MM.1S (cell line): ENCODE data around the gene PSMC5.

Experiments used
- DNase-seq: peaks from one replicate; pipeline ENCODE4 v3.0.0-alpha.2; 2015
- H2AFZ ChIP-seq: fragments of 300-600 bp; sonication (generic); 2 replicates; pipeline ENCODE4 v1.6.0; 2016; ENCODE audit warnings: antibody characterized with exemption, low read length
- H3F3A ChIP-seq: fragments of 300-600 bp; sonication (generic); 2 replicates; pipeline ENCODE4 v1.6.1; 2016; ENCODE audit warnings: mild to moderate bottlenecking, antibody characterized with exemption, low read length, moderate library complexity, mixed read lengths; ENCODE audit not compliant: insufficient read depth
- H3K27ac ChIP-seq: fragments of 300-600 bp; sonication (generic); 2 replicates; pipeline ENCODE4 v1.5.1; 2016; ENCODE audit warnings: mild to moderate bottlenecking, low read length
- H3K27me3 ChIP-seq: fragments of 300-600 bp; sonication (generic); replicated peaks from 2 replicates; pipeline ENCODE4 v1.6.0; 2016; ENCODE audit warnings: low read length; ENCODE audit not compliant: insufficient read depth
- H3K36me3 ChIP-seq: fragments of 300-600 bp; sonication (generic); replicated peaks from 2 replicates; pipeline ENCODE4 v1.6.1; 2016; ENCODE audit warnings: mild to moderate bottlenecking, low read length, mixed read lengths; ENCODE audit not compliant: insufficient read depth
- H3K4me1 ChIP-seq: fragments of 300-600 bp; sonication (generic); 2 replicates; pipeline ENCODE4 v1.6.1; 2016; ENCODE audit warnings: low read length, mixed read lengths
- H3K4me2 ChIP-seq: fragments of 300-600 bp; sonication (generic); 2 replicates; pipeline ENCODE4 v1.6.0; 2016; ENCODE audit warnings: low read depth, low read length
- H3K4me3 ChIP-seq: fragments of 300-600 bp; sonication (generic); 2 replicates; pipeline ENCODE4 v1.5.1; 2016; ENCODE audit warnings: low read length, mixed read lengths
- H3K79me2 ChIP-seq: fragments of 300-600 bp; sonication (generic); 2 replicates; pipeline ENCODE4 v1.6.1; 2016; ENCODE audit warnings: mixed run types, low read length, mixed read lengths
- H3K9ac ChIP-seq: fragments of 300-600 bp; sonication (generic); 2 replicates; pipeline ENCODE4 v1.6.1; 2016; ENCODE audit warnings: low read length, mixed read lengths
- H3K9me2 ChIP-seq: fragments of 300-600 bp; sonication (generic); replicated peaks from 2 replicates; pipeline ENCODE4 v1.6.1; 2016; ENCODE audit warnings: mild to moderate bottlenecking, low read length, mixed read lengths; ENCODE audit not compliant: insufficient read depth
- H3K9me3 ChIP-seq: fragments of 300-600 bp; sonication (generic); replicated peaks from 2 replicates; pipeline ENCODE4 v1.6.1; 2016; ENCODE audit warnings: mild to moderate bottlenecking, low read length, mixed read lengths; ENCODE audit not compliant: insufficient read depth
- H4K20me1 ChIP-seq: fragments of 300-600 bp; sonication (generic); 2 replicates; pipeline ENCODE4 v1.6.1; 2016; ENCODE audit warnings: mild to moderate bottlenecking, low read length, moderate library complexity, mixed read lengths; ENCODE audit not compliant: insufficient read depth
- EZH2 ChIP-seq: fragments of 300-600 bp; sonication (generic); optimal IDR thresholded peaks from 2 replicates; pipeline ENCODE3; 2017; ENCODE audit warnings: low read depth, mild to moderate bottlenecking, antibody characterized with exemption, low read length, mixed read lengths
- EZH2phosphoT487 ChIP-seq: fragments of 300-600 bp; sonication (generic); IDR thresholded peaks from 2 replicates; pipeline ENCODE4 v1.6.1; 2018; ENCODE audit warnings: antibody characterized with exemption, low read length
- TF ChIP-seq, protein P1 (sequence below): fragments of 300-600 bp; sonication (generic); IDR thresholded peaks from 2 replicates; pipeline ENCODE4 v1.5.1; 2016; ENCODE audit warnings: antibody characterized with exemption, low read length, mixed read lengths

Gene PSMC5

DNA sequence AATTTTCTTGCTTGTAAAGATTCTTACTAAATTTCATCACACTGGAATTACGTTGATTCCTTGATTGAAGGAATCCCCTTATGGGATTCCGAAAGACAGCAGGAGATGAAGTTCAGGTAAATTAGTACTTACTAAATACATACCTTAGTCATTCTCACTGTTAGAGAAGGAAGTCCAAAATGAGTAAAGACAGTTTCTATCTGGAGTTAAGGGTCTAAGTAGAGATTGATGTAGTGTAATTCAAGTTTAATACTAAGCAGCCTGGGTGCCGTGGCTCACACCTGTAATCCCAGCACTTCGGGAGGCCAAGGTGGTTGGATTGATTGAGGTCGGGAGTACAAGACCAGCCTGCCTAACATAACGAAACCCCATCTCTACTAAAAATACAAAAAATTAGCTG, 43.7 kb upstream of the PSMC5 start:
- H3K4me3 ChIP-seq: no peak overlapping the region
- H3K9me3 ChIP-seq: no peaks in the 10 kb centered on the region
- peaks cover 9% of the 10 kb centered on the region for H3K36me3 ChIP-seq
- TF ChIP-seq EZH2 (no peak), EZH2phosphoT487 (no peak)
- TF ChIP-seq, protein P1, sequence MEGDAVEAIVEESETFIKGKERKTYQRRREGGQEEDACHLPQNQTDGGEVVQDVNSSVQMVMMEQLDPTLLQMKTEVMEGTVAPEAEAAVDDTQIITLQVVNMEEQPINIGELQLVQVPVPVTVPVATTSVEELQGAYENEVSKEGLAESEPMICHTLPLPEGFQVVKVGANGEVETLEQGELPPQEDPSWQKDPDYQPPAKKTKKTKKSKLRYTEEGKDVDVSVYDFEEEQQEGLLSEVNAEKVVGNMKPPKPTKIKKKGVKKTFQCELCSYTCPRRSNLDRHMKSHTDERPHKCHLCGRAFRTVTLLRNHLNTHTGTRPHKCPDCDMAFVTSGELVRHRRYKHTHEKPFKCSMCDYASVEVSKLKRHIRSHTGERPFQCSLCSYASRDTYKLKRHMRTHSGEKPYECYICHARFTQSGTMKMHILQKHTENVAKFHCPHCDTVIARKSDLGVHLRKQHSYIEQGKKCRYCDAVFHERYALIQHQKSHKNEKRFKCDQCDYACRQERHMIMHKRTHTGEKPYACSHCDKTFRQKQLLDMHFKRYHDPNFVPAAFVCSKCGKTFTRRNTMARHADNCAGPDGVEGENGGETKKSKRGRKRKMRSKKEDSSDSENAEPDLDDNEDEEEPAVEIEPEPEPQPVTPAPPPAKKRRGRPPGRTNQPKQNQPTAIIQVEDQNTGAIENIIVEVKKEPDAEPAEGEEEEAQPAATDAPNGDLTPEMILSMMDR: no peak
- H4K20me1 ChIP-seq: peaks cover 31% of the 10 kb centered on the region
- H3K9ac ChIP-seq: no peak overlapping the region
- H3K4me2 ChIP-seq: no peak overlapping the region
- peaks cover 91% of the 10 kb centered on the region for H3K79me2 ChIP-seq
- H3K4me1 ChIP-seq: no peaks in the 10 kb centered on the region
- no peaks in the 10 kb centered on the region for H3K27me3 ChIP-seq
- DNase-seq: no peak
- H3F3A ChIP-seq: no peaks in the 10 kb centered on the region
- H2AFZ ChIP-seq: no peak overlapping the region
- H3K9me2 ChIP-seq: no peaks in the 10 kb centered on the region
- no peak overlapping the region for H3K27ac ChIP-seq

DNA sequence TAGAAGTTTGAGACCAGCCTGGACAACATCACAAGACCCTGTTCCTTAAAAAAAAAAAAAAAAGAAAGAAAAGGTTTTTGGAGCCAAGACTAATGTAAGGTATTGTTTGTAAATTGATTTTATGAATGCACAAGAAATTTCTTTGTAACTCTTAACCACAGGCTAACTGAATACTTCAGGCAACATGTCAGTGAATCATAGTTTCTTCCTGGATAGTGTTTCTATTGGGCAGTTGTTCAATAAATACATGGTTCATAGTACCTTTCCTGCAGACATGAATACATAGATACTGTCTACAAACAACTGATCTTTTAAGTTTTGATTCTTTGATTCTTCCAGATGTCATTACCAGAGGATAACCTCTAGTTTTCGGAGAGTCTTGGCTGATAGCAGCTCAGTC, 41.7 kb upstream of the PSMC5 start:
- Histone ChIP-seq H3F3A (no peaks in the 10 kb centered on the region), H3K9ac (no peak overlapping the region), H3K4me3 (no peak overlapping the region), H2AFZ (no peak overlapping the region), H3K27me3 (no peaks in the 10 kb centered on the region), H3K9me3 (no peaks in the 10 kb centered on the region), H3K4me2 (no peak overlapping the region), H3K4me1 (no peaks in the 10 kb centered on the region), H3K27ac (no peak overlapping the region), H3K36me3 (peaks cover 9% of the 10 kb centered on the region), H4K20me1 (peaks cover 27% of the 10 kb centered on the region), H3K79me2 (peaks cover 89% of the 10 kb centered on the region), H3K9me2 (no peaks in the 10 kb centered on the region)
- TF ChIP-seq, protein P1: no peak
- TF ChIP-seq EZH2phosphoT487: no peak
- TF ChIP-seq EZH2: no peak
- no peak for DNase-seq

GRCh38 chr17:63786117-63786516, 41.1 kb upstream of the PSMC5 start:
- Histone ChIP-seq H3K36me3 (peaks cover 9% of the 10 kb centered on the region), H3K79me2 (peaks cover 89% of the 10 kb centered on the region), H4K20me1 (peaks cover 31% of the 10 kb centered on the region), H3K9me2 (no peaks in the 10 kb centered on the region), H3K9me3 (no peaks in the 10 kb centered on the region), H3F3A (no peaks in the 10 kb centered on the region), H3K4me3 (no peak overlapping the region), H3K27ac (no peak overlapping the region), H3K9ac (no peak overlapping the region), H3K27me3 (no peaks in the 10 kb centered on the region), H2AFZ (no peak overlapping the region), H3K4me2 (no peak overlapping the region), H3K4me1 (no peaks in the 10 kb centered on the region)
- TF ChIP-seq, protein P1: no peak
- TF ChIP-seq EZH2 (no peak), EZH2phosphoT487 (no peak)
- no peak for DNase-seq
